Measurements from ENCODE around the gene OSBPL3. TPM values are rescaled to one million over a fixed set of nuclear protein-coding genes. Genes with fewer than 3 reads are reported as not detected.

OSBPL3 gene
- total RNA-seq, 1 experiment from 2014 or later, result 36.8 TPM

DNA sequence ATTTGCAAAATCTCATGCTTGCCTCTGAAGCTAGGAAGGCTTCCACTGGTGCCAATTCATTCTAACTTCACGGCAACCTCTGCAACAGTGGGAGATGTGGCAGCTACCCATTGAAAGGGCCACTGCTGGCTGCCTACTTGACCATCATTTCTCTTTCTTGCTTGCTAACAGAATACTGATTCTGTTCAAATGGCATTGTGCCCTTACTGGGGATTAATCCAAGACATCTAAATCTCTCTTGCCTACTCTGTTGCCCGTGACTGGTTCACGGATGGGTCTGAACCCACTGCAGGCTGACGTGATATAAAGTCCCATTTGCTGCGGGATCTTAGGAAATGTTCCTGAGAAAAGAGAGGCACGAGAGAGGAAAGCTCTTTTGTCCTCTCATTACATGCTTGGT lies 171.5 kb downstream of the OSBPL3 start (continued):
- TF ChIP-seq EZH2 (IDR thresholded peaks at IDR 0.05) (no peak), YY1 (IDR thresholded peaks at IDR 0.05; ENCODE audit: extremely low read depth, insufficient replicate concordance, low read depth, low read length) (no peak), ZNF274 (IDR thresholded peaks at IDR 0.05; ENCODE audit: low read depth, low read length) (no peak)

- ChIA-PET POLR2A (no interaction called here), CTCF (interaction anchor here (2.9 kb wide), 1 partner anchor 10 kb away, joined by 11 read pairs; no protein-coding TSS in a partner anchor)
- H3K4me3 ChIP-seq (replicated peaks in 1 of 2; ENCODE audit: low read depth in 1 of 2, low read length in 2 of 2), result no peak overlapping the region
Measured at GRCh38 chr7:24802300-24802699, 177.7 kb downstream of the OSBPL3 start.

More at GRCh38 chr7:24802300-24802699, 177.7 kb downstream of the OSBPL3 start:
- Histone ChIP-seq H3K79me2 (ENCODE audit: insufficient read depth, low read length) (no peaks in the 10 kb centered on the region), H3K4me2 (ENCODE audit: low read length) (no peak overlapping the region), H3K36me3 (ENCODE audit: control insufficient read depth in 1 of 2, insufficient read depth in 2 of 2, low read length in 2 of 2) (peaks cover 15 to 19% of the 10 kb centered on the region in 2 experiments; a peak in 3 of 4 replicates), H3K27ac (ENCODE audit: low read depth, low read length) (no peak overlapping the region), H3K9me3 (ENCODE audit: control insufficient read depth in 1 of 2, insufficient read depth in 1 of 2, low read depth in 1 of 2, low read length in 2 of 2) (no peaks in the 10 kb centered on the region), H3K27me3 (ENCODE audit: insufficient read depth, low read length) (no peaks in the 10 kb centered on the region), H4K20me1 (ENCODE audit: insufficient read depth) (no peaks in the 10 kb centered on the region), H3K9ac (ENCODE audit: low read length) (no peak overlapping the region), H2AFZ (ENCODE audit: low read depth, low read length, poor library complexity, severe bottlenecking) (no peak overlapping the region), H3K4me1 (ENCODE audit: control insufficient read depth in 1 of 2, insufficient read depth in 2 of 2, low read length in 2 of 2) (no peaks in the 10 kb centered on the region), H3K9me2 (ENCODE audit: insufficient read depth) (no peaks in the 10 kb centered on the region)
- intact Hi-C loops (cut with micrococcal nuclease), result no loop called here
- no TSS peak for BruUV-seq (replicated peaks)
- ATAC-seq, result no peak
- DNase-seq (ENCODE audit: low read depth, low spot score), result no peak
- no peak for TF ChIP-seq EGR1 (IDR thresholded peaks at IDR 0.05; ENCODE audit: low read depth)
- TF ChIP-seq REST (IDR thresholded peaks at IDR 0.05; ENCODE audit: low read depth), result no peak
- TF ChIP-seq SIN3A (IDR thresholded peaks at IDR 0.05; ENCODE audit: low read depth), result no peak
- TF ChIP-seq ELF1 (IDR thresholded peaks at IDR 0.05; ENCODE audit: borderline replicate concordance, low read depth), result no peak
- no peak for TF ChIP-seq CEBPB (IDR thresholded peaks at IDR 0.05; ENCODE audit: low read depth)
- TF ChIP-seq RAD21 (IDR thresholded peaks at IDR 0.05; ENCODE audit: low read depth), result no peak
- no peak for TF ChIP-seq CTCF (IDR thresholded peaks at IDR 0.05 in 2 of 3, conservative IDR thresholded peaks at IDR 0.05 in 1 of 3; ENCODE audit: borderline replicate concordance in 1 of 3, insufficient read depth in 1 of 3, low read depth in 2 of 3, low read length in 2 of 3)
- TF ChIP-seq SRF (IDR thresholded peaks at IDR 0.05; ENCODE audit: low read depth), result no peak
- TF ChIP-seq, protein P1, sequence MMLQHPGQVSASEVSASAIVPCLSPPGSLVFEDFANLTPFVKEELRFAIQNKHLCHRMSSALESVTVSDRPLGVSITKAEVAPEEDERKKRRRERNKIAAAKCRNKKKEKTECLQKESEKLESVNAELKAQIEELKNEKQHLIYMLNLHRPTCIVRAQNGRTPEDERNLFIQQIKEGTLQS (IDR thresholded peaks at IDR 0.05), result no peak
- no peak for TF ChIP-seq ZNF274 (IDR thresholded peaks at IDR 0.05; ENCODE audit: low read depth, low read length)
- TF ChIP-seq, protein P2, sequence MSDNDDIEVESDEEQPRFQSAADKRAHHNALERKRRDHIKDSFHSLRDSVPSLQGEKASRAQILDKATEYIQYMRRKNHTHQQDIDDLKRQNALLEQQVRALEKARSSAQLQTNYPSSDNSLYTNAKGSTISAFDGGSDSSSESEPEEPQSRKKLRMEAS (IDR thresholded peaks at IDR 0.05), result no peak
- TF ChIP-seq TCF7L2 (IDR thresholded peaks at IDR 0.05; ENCODE audit: borderline replicate concordance, extremely low read depth, insufficient read depth, insufficient read length), result no peak
- TF ChIP-seq FOSL1 (IDR thresholded peaks at IDR 0.05; ENCODE audit: low read depth), result no peak
- no peak for TF ChIP-seq ZBTB33 (IDR thresholded peaks at IDR 0.05; ENCODE audit: extremely low read depth, insufficient replicate concordance, low read length)
- TF ChIP-seq ZFX (IDR thresholded peaks at IDR 0.05), result no peak
- RAD21 ChIA-PET (ENCODE audit: low non-redundant PET in 1 of 2, low total read pairs in 2 of 2, uncharacterized antibody in 2 of 2, unreplicated experiment in 2 of 2), result no interaction called here

All from HCT116 (cell line).